ENCODE results near the gene FLT4.
"Not testable (repeated sequence)": the region's sequence is repeated elsewhere in the genome, so short reads cannot be mapped to it uniquely, and the experiment has no call there.

The FLT4 gene

DNA sequence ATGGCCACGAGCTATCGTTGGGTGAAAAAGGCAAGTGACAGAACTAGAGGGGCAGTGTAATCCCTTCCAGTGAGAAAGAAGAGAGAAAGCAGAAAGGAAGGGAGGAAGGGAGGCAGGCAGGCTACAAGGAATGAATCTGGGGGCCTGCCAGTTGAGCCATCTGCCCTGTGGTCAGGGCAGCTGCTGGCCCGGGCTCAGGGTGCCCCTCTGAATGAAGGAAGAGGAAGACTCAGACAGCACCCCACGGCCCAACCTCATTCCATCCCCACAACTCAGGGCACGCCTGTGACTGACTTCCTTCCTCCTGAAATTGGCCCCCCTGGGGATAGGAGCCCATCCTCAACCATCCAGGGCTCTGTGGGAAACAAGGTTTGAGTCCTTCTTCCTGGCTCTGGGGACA is 20.3 kb upstream of the FLT4 start:
- no peak for DNase-seq

DNA sequence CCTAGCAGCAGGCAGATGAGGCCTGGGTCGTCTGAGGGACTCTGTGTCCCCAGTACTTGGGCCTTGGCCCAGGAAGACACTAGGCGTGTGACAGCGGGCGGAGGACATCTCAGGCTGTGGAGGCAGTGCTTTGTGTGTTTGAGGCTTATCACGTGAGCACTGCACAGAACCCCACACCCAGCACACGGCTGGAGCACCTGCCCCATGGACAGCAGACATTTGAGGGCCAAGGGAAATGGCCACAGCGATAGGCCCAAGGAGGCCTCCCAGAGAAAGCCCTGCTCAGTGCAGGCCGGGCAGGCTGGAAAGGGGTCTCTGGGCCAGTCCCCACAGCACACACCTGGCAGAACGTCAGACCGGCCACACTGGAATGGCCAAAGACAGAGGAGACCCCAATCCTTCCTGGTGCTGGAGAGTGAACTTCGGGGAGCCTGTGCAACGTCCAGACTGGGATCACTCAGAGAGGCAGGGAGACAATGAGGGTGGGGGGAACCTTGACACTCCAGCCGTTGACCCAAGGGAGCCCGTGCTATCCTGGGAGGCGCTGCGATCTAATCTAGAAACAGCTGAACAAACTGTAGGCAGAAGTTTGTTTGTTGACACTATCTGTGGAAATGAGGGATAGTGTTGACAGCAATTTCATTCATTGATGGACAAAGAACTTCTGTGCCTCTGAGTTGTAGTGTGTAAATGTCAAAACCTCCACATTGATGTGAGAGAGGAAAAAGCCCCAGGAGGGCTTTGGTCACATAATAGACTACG is 19.6 kb upstream of the FLT4 start:
- DNase-seq: no peak

DNA sequence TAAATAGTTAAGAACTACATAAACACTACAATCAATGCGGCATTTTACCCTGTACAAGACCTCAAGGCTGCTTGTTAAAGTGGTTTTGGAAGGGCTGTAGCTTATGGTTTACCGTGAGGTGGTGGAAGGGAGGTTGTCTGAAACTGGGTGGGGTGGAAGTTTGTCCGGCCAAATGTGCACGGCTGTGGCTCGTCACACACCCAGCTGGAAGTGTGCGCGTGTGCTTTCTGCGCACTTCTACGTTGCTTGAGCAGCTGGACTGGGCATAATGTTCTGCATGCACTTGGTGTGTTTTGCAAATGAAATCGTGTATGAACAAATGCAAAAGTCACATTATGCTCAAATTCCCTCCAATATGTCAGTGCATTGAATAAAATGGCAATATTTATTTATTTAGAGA is 17.4 kb upstream of the FLT4 start:
- DNase-seq: no peak

DNA sequence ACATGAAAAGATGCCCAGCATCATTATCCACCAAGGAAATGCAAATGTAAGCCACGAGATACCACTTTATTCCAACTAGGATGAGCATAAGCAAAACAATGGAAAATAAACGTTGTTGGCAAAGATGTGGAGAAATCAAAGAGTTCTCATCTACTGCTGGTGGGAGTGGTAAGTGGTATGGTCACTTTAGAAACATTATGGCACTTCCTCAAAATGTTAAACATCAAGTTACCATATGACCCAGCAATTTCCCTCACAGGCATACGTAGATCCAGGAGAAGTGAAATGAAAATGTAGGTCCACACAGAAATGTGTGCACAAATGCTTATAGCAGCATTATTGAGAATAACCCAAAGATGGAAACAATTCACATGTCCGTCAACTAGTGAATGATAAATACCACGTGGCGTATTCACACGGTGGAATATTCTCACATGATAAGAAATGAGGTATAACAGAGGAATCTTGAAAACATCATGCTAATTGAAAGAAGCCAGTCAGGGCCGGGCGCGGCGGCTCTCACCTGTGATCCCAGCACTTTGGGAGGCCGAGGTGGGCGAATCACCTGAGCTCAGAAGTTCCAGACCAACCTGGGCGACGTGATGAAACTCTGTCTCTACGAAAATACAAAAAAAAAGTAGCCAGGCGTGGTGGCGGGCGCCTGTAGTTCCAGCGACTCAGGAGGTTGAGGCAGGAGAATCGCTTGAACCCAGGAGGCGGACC is 16.4 kb upstream of the FLT4 start:
- no peak for DNase-seq

DNA sequence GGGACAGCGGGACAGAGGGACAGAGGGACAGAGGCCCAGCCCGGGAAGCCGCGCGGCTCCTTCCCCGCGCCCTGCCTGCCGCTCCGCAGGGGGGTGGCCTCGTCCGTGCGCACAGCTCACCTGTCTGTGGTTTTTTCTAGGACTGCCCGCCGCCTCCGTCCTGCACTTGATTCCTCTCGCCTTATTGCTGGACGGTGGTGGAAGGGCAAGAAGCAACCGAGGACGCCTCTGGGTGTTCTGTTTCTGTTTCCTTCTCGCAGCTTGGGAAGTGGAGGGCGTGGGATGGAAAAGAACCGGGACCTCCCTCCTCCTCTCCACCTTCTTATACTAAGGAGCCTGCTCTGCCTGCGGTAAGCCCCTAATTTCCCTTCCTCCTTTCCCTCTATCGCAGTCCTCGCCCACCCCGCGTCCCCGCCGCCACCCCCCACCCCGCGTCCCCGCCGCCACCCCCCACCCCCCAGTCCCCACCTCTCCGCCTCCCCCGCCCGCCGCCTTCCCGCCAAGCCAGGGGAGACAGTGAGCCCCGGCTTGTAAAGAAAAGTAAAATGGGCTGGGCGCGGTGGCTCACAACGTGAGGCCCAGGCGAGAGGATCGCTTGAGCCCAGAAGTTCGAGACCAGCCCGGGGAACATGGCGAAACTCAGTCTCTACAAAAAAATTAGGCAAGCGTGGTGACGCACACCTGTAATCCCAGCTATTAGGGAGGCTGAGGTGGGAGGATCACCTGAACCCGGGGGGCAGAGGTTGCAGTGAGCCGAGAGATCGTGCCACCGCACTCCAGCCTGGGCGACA is 9.6 kb upstream of the FLT4 start:
- no peak for DNase-seq

DNA sequence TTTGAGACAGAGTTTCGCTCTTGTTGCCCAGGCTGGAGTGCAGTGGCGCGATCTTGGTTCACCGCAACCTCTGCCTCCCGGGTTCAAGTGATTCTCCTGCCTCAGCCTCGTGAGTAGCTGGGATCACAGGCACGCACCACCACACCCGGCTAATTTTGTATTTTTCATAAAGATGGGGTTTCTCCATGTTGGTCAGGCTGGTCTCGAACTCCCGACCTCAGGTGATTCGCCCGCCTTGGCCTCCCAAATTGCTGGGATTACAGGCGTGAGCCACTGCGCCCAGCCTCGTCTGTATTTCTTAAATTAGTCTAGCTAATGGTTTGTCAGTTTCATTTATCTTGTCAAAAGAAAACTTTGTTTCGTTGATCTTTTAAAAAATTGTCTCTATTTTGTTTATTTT is 5.8 kb upstream of the FLT4 start:
- DNase-seq: not testable (repeated sequence)

DNA sequence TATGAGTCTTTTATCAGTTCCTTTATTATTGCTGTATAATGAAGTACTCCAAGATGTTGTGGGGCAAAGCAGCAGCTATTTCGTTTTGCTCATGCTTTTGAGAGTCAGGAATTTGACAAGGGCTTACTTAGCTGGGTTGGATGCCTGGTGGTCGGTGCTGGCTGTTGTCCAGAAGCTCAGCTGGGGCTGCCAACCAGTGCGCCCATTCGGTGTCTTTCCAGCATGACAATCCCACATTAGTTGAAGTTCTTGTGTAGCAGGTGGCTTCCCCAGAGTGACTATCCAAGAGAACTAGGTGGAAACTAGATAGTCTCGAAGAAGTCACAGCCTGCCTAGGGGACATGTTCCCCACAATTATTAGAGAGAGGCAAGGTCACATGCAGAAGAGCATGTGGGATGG is 3.4 kb upstream of the FLT4 start:
- DNase-seq: no peak

DNA sequence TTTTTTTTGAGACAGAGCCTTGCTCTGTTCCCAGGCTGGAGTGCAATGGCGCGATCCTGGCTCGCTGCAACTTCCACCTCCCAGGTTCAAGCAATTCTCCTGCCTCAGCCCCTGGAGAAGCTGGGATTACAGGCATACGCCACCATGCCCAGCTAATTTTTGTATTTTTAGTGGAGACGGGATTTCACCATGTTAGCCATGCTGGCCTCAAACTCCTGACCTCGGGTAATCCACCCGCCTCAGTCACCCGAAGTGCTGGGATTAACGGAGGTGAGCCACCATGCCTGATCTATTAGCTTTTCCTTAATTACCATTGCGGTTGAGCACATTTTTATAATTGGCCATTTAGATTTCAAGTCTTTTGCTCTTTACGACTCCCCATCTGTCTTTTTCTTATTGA is 2.9 kb upstream of the FLT4 start:
- DNase-seq: no peak

DNA sequence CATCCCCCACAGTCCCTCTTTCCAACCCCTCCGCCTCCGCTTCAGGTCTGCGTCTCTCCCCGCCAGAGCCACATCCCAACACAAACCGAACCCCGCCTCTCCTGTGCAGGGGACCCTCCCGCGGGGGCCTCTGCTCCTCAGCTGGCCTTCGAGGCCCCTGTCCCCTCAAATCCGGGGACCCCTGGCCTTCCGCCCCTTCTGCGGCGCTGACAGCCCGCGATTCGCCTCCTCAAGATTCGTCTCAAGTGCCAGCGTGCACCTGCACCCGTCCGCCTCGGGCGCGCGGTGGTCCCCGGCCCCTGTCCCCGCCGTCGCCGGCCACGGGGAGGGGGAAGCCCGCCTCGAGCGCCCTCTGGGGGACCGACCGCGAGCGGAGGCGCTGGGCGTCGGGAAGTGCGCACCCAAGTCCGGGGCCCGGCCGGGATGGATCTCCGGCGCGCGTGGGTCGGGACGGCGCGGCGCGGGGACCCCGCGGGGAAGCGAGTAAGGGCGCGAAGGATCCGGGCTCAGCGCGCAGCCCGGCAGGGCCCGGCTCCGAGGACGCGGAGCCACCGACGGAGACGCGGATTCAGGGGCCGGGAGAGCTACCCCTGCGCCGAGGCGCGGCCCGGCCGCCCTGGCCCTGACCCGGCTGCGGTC is 623 bp downstream of the FLT4 start:
- DNase-seq: peak; percentile 73

DNA sequence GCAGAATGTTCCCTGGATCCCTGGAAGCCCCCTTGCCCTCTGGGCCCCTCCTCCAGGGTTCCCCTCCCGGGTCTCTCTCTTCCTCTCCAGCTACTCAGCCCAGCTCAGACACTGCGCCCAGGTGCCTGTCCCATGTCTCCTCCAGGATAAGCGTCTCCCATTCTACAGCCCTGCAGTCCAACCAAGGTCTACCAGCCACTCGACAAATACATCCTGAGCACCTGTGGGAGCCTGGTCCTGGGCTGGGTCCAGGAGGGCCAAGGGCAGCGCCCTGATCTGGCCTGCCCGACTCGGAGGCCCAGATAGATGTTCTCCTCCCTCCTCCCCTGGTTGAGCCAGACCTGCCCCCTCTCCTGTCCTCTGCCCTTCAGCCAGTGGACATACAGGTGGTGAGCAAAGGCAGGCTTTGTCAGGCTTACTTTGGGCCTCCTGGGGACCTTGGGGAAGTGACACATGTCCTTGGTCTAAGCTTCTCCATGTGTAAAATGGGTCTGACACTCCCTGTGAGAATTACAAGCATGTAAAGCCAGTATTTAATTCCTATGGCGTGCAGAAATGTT is 1.4 kb downstream of the FLT4 start:
- no peak for DNase-seq

DNA sequence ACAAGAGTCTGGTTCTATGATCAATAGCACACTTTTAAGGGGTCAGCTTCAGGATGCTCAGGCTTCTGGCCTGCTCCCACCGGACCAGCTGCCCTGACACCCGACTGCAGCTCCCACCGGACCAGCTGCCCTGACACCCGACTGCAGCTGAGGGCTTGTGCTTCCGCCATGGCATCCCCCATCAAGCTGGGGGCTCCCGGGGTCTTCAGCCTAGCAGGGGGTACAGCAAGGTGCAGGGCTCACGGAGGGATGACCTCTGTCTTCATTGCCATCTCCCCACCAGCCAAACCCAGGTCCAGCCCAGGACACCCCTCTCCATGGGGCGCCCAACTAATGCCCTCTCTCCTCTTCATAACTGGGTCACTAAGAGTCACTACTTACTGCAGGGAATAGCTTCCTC is 1.9 kb downstream of the FLT4 start:
- DNase-seq: no peak

DNA sequence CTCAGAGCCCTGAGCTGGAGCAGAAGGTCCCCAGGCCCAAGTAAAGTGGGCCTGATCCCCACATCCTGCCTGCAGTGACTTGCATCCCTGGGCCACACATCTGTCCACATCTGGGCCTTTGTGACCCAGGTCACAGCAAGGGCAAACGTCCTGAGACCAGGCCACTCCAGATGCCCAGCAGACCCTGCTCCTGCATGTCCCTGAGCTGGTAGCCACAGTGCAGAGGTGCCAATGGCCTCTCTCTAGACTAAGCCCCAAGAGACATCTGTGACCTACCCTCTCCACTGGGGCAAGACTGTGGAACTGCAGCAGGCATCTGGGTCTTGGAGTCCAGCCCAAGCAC is 2.5 kb downstream of the FLT4 start:
- DNase-seq: no peak

DNA sequence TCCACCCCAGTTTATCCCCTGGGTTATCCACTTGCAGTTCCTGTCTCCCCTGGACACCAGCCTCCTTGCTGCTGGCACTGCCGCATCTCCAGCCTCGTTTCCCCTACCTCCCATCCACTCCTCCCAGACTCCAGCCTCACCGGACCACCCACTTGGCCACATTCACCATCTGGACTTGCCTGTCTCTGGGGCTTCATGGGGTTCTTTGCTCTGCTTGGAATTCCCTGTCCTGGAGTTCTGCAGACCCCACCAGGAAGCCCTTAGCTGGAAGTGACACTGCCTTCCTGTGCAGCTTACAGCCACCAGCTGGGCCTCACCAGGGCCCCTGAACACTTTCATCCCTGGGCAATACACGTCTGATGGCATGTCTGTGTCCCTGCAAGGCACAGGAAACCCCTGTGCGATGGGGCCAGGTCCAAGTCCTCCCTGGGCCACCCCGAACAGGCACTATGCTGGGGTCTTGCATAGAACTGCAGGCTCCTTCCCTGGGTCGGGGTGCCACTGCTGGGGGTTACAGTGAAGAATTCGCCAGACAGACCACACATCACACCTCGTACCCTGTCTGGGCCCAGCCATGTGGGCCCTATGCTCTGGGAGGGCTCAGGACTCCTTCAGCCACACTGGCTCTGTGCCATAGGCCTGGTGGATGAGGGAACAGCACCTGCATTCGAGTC is 3.0 kb downstream of the FLT4 start:
- no peak for DNase-seq

DNA sequence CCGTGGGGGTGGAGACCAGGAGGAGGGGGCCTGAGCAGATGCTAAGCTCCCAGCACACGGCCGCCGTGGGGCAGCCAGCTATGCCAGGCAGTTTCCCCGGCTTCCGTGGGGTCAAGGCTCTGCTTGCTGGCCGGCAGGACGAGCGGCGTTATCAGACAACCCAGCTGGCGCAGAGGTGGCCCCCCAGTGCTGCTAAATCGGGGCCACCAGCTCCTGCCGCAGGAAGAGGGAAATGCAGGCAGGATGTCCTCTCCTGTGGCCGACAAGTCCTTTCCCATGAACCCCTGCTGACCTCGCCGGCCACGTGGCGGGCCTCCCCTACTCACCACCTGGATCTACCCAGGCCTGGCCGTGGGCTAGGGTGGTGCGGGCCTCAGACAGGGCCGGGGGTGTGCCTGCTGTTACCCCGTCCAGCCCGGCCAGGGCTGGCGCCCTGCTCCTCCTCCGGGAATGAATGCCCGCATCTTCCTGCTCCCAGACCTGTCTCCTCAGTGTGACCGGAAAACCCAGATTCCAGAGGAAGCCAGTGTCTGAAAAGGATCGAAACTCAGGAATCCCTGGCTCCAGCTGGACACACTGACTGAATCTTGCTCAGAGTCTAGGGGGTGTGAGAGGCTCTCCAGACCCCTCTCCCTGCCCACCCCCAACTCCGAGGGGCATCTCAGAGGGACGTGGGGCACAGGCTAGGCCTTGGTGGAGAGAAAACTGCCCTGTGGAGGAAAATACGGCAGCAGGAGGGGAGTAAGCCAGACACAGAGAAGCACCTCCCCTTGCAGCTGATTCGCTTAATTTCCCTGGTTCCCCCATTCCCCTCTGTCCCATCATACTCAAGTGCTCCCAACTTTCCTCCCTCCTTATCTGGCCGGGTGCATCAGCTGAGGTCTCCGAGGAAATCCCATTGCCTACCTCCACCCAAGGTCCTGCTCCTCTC is 3.9 kb downstream of the FLT4 start:
- DNase-seq: no peak

DNA sequence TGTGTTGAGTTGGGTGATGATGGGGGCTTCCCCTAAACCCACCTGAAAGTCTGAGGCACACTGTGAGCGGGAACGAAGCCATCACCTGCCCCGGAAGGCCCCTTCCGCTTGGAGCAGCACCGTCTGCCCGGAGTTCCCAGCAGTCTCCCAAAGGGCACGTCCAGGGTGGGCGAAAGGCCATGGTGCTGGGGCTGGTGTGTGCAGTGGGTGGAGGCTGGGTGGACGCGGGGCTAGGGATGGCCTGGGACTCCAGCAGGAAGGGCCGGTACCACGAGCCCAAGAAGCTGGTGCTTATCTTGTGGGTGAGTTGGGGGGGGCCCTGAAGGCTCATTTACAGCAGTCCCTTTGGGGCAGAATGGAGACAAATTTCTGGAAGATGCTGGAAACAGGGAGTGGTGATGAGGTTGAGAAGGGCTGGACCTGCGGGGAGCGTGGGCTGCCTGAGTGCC is 4.6 kb downstream of the FLT4 start:
- DNase-seq: no peak

DNA sequence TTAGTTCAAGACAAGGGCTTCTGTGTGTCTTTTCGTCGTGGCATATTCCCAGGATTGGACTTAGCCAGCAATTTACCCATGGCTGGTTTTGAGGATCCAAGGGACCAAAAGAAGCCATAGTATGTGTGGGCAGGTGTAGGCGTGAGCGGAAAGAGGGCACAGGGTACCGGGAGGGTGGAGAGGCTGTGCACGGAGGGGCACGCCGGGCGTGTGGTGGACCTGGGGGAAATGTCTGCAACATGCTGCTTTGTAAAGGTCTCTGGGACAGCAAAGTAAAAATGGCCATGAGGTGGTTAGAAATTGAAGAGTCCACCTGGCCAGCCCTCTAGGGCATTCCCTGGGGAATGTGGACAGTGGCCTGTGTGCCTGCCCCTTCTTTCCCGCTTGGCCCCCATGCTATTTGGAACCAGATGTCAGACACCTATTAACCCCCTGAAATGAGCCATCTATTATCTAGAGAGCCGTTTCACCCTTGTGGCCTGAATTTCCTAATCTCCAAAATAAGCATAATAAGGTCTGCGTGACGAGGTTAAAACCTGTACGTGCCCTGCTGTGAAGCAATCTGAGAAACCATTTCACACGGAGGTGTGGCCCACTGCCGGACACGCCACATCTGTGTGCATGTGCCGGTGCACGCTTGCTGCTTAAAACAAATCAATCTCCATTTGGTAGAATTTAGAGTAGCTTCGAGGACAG is 5.1 kb downstream of the FLT4 start:
- no peak for DNase-seq

DNA sequence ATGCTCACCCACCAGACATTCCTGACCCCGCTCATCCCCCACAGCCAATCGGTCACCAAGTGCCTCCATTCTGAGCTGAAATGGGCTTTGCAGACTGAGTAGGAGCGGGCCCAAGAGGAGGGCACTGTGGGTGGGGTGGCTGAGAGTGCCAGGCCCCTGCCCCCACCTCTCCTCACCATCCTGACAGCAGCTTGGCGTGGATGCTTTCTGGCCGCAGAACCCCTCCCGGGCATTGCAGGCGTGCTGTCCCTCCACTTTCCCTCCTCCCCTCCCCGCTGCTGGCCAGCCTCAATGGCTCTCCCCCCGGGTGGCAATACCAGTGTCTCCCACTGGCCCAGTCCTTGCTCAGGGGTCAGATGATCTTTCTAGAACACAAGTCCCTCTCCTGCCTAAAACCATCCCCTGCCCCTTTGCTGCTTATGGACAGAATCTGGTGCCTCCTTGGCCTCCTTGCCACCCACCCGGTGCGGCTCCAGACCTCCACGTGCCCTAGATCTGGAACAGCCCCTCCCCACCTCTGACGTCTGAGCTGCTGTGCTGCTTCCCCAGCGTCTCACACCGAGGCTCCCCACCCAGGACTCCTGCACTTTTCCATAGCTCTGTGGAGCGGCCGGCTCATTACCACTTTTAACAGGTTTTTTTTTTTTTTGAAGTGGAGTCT is 6.1 kb downstream of the FLT4 start:
- no peak for DNase-seq

DNA sequence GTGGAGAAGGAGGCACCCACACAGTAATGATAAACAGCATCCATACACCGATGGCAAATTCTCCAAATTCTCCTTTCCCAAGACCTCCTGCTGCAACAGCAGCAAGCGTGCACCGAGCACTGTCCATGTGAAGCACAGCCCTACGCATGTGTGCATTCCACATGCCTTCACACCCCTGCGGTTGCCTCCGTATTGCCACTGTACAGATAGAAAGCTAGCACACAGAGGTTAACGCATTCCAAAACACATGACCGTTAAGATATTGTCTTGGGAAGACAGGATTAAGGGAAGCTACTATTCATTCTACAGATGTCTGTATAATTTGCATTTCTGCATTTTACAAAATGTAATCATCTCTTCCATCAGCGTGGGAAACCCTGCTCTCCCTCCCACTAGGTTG is 6.6 kb downstream of the FLT4 start:
- no peak for DNase-seq

DNA sequence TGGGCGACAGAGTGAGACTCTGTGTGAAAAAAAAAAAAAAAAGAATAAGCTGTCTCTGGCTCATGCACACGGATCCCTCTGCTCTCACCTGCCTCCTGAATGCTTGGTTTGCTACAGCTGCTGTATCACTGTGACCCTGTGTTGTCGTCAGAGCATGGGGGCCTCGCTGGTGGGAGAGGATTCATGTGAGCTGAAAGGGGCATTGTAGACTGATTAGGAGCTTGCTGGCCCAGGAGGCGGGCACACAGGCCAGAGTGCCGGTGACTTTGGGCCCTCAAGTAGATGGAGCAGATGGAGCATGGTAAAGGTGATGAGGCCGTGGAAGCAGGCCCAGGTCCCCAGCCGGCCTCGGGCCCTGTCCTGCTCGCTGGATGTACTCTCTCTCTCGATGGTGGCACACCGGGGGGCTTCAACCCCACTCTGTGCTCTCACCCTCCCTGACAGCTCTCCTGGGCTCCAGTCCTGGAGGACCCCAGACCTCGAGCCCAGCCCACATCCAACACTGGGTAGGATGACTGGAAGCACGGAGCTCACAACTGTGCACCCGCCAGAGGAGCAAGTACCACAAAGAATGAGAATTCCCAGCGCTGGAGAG is 7.1 kb downstream of the FLT4 start:
- DNase-seq: no peak

DNA sequence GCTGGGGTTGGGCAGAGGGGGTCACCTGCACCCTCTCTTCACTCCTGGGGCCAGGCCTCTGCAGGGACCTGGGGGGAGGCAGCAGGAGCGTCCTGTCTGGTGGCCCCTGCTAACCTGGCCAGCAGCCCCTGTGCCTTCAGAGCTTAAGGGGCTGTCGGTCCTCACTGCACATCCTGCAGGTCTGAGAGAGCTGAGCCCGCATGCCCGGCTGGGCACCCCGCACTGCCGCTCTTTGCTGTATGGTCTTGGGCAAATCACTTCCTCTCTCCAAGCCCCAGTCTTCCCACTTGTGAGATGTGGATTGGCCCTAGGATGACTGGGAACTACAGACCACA is 7.9 kb downstream of the FLT4 start:
- DNase-seq: no peak

Measured in activated CD8-positive, alpha-beta memory T cell treated with anti-CD3 and anti-CD28 coated beads for 24 hours (primary cell).